Endodermal cell (in vitro differentiated cells): ENCODE data around the gene TXNDC2. TPM values are rescaled to one million over a fixed set of nuclear protein-coding genes. Genes with fewer than 3 reads are reported as not detected.
A peak's percentile ranks its signal among the peaks of the same experiment; 100 is the strongest.

Source experiments
- DNase-seq: peaks from one replicate; pipeline ENCODE4 v3.0.0-alpha.2; 2017
- H3K27ac ChIP-seq: 2 replicates; pipeline ENCODE4 v1.5.1; 2013; ENCODE audit warnings: mild to moderate bottlenecking, low read depth, low read length, moderate library complexity
- H3K27me3 ChIP-seq: 2 replicates; pipeline ENCODE4 v1.6.1; 2013; ENCODE audit warnings: mild to moderate bottlenecking, low read length, moderate library complexity; ENCODE audit not compliant: insufficient read depth, control insufficient read depth, poor library complexity, severe bottlenecking
- H3K36me3 ChIP-seq: 2 replicates; pipeline ENCODE4 v1.7.0; 2013; ENCODE audit warnings: mild to moderate bottlenecking, low read length, moderate library complexity; ENCODE audit not compliant: control insufficient read depth, insufficient read depth
- H3K4me1 ChIP-seq: one replicate; pipeline ENCODE4 v1.7.0; 2013; ENCODE audit warnings: low read length; ENCODE audit not compliant: control insufficient read depth, insufficient read depth
- H3K4me3 ChIP-seq: 2 replicates; pipeline ENCODE4 v1.5.1; 2013; ENCODE audit warnings: mild to moderate bottlenecking, low read length, moderate library complexity
- H3K9ac ChIP-seq: 2 replicates; pipeline ENCODE4 v1.6.1; 2013; ENCODE audit warnings: mild to moderate bottlenecking, low read length, moderate library complexity; ENCODE audit not compliant: poor library complexity, severe bottlenecking; ENCODE audit errors: extremely low read depth
- H3K9me3 ChIP-seq: 2 replicates; pipeline ENCODE4 v1.6.1; 2013; ENCODE audit warnings: mild to moderate bottlenecking, low read length, moderate library complexity; ENCODE audit not compliant: control insufficient read depth
- H3K27ac Mint-ChIP-seq: 2 replicates; pipeline ENCODE4 v1.8.0; 2020; ENCODE audit warnings: mixed read lengths
- H3K27me3 Mint-ChIP-seq: 2 replicates; pipeline ENCODE4 v1.8.0; 2021; ENCODE audit warnings: mild to moderate bottlenecking, mixed read lengths; ENCODE audit not compliant: insufficient read depth
- H3K36me3 Mint-ChIP-seq: 2 replicates; pipeline ENCODE4 v1.8.0; 2020; ENCODE audit warnings: low read depth, mixed read lengths
- H3K4me1 Mint-ChIP-seq: 2 replicates; pipeline ENCODE4 v1.8.0; 2020; ENCODE audit warnings: mixed read lengths
- H3K4me3 Mint-ChIP-seq: 2 replicates; pipeline ENCODE4 v1.8.0; 2020; ENCODE audit warnings: mild to moderate bottlenecking, moderate library complexity, mixed read lengths
- H3K9me3 Mint-ChIP-seq: 2 replicates; pipeline ENCODE4 v1.8.0; 2020; ENCODE audit warnings: mild to moderate bottlenecking, mixed read lengths
- WGBS, 2 experiments: methylation state at CpG; one replicate each; pipeline versions ENCODE4 v1.1.5 to v1.1.7; 2013; ENCODE audit warnings: missing lambda C conversion rate in 2 of 2, mixed read lengths in 1 of 2; ENCODE audit not compliant: insufficient coverage in 1 of 2, insufficient read length in 1 of 2; 5-methylcytosine and 5-hydroxymethylcytosine counted together
- total RNA-seq, 2 donors: library from RNA; stranded (reverse); fragmentation: NEBNext Ultra II Directional in 1 of 2; extraction: Animal tissue kit (Norgen Biotek cat#: 25700) in 1 of 2; gene quantifications; 2 replicates in 1 of 2; 3 replicates in 1 of 2; pipeline ENCODE4 v1.2.1, GENCODE V29; 2021
- TF ChIP-seq, protein P1 (sequence below): fragments of 200-600 bp; sonication (generic); conservative IDR thresholded peaks from 2 replicates; pipeline ENCODE4 v1.5.0; 2021; ENCODE audit warnings: antibody characterized with exemption, mild to moderate bottlenecking

Gene TXNDC2
- total RNA-seq, 2 donors from 2014 or later = not detected

DNA sequence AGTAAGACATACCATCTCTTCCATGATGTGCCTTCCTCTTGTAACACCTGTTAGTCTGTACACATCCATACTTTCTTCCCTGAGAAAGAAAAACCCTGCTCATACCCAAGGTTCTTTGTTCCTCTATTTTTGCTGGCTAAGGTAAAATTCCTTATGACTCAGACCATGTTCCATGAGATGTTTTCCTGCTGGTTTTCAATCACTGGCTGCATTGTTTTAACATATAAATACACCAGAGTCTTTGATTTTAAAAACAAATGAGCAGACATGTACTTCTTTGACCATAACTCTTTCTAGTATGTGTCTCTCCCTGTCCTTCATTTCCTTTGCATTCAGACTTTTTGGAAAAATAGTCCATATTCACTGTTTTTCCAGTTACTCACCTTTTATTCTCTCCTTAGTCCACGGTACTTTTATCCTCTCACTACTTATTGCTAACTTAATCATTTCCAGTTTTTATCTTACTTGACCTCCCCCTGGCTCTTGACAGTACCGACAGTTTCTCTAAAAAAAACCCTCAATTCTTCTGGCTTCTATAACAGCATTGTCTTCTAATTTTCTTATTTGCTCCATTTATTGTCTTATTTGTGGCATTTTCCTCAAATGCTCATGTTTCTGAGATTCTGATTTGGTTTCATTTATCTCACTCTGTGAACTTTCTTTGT lies 32.4 kb downstream of the TXNDC2 start:
- Histone ChIP-seq H3K27ac (no peak overlapping the region), H3K9me3 (no peaks in the 10 kb centered on the region), H3K4me1 (peaks cover 9% of the 10 kb centered on the region), H3K4me3 (peak overlapping the region; percentile 47), H3K27me3 (no peaks in the 10 kb centered on the region), H3K36me3 (no peaks in the 10 kb centered on the region), H3K9ac (no peak overlapping the region)
- Mint-ChIP-seq H3K9me3 (no peaks in the 10 kb centered on the region), H3K27me3 (no peaks in the 10 kb centered on the region), H3K36me3 (no peaks in the 10 kb centered on the region), H3K4me3 (no peak overlapping the region), H3K4me1 (peaks cover 14% of the 10 kb centered on the region), H3K27ac (no peak overlapping the region)
- no peak for DNase-seq
- 68 to 79% methylated on average over 2 of the region's 2 CpGs for WGBS, 2 experiments
- TF ChIP-seq, protein P1, sequence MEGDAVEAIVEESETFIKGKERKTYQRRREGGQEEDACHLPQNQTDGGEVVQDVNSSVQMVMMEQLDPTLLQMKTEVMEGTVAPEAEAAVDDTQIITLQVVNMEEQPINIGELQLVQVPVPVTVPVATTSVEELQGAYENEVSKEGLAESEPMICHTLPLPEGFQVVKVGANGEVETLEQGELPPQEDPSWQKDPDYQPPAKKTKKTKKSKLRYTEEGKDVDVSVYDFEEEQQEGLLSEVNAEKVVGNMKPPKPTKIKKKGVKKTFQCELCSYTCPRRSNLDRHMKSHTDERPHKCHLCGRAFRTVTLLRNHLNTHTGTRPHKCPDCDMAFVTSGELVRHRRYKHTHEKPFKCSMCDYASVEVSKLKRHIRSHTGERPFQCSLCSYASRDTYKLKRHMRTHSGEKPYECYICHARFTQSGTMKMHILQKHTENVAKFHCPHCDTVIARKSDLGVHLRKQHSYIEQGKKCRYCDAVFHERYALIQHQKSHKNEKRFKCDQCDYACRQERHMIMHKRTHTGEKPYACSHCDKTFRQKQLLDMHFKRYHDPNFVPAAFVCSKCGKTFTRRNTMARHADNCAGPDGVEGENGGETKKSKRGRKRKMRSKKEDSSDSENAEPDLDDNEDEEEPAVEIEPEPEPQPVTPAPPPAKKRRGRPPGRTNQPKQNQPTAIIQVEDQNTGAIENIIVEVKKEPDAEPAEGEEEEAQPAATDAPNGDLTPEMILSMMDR = no peak

DNA sequence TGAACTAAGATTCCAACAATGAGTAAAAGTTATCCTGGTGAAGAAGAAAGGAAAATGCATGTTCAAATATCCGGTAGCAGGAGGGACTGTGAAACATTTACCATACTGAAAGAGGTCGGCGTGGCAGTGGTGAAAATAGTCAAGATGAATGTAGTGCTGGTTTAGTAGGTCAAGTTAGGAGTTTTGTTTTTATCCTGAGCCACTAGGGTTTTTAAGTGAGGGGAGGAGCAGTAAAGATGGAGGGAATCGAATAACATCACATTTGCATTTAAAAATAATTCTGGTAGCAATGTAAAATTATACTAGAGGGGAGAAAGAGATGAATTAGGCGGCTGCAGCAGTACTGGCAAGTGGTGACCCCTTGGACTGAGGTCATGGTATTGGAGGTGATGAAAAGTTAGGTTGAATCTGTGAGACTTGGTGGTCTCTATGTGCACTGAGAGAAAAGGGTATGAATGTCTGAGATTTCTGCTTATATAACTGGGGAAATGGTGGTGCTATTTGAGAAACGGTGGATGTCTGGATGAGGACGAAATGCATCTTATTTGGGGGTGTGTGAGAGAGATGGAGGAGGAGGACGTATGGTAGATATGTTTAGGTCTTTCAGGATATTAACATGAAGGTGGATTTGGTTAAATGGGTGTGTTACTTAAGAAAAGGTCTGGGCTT lies 33.9 kb downstream of the TXNDC2 start:
- Mint-ChIP-seq H3K36me3 (no peaks in the 10 kb centered on the region), H3K4me1 (peaks cover 21% of the 10 kb centered on the region), H3K4me3 (no peak overlapping the region), H3K9me3 (no peaks in the 10 kb centered on the region), H3K27me3 (no peaks in the 10 kb centered on the region), H3K27ac (no peak overlapping the region)
- H3K27ac ChIP-seq = no peak overlapping the region
- H3K4me3 ChIP-seq = no peak overlapping the region
- no peaks in the 10 kb centered on the region for H3K36me3 ChIP-seq
- H3K4me1 ChIP-seq = peaks cover 9% of the 10 kb centered on the region
- no peak for DNase-seq
- no peaks in the 10 kb centered on the region for H3K27me3 ChIP-seq
- TF ChIP-seq, protein P1 = no peak
- H3K9me3 ChIP-seq = no peaks in the 10 kb centered on the region
- H3K9ac ChIP-seq = no peak overlapping the region
- 93 to 94% methylated on average over 7 to 8 of the region's 8 CpGs for WGBS, 2 experiments

DNA sequence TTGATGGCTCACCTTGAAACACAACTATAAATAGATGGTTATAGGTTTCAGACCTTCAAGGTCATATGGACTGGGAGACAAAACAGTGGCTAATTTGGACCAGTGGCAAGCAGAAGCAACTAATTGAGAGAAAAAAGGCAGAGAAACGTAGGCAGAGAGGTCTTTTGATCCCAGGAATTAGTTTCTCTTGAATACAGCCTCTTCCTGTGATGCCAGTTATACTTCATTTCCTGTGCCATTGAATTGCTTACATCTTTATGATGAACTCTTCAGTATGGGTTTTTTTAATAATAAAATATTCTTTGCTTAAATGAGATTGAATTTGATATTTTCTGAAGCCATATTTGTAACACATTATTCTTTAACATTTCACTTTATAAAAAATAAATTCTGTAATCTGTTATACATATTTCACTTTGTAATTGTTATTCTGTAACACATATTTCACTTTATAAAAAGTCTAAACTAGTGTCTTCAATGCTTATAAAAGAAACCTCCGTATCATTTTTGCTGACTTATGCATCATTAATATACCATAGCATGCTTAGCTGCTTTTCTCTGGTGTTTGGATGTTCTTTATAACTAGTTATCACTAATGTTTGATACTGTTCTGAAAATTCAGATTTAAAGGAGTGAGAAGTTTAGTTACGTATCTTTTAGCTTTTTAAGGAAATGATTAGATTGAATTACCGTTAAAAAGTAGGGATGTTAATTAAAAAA lies 37.0 kb downstream of the TXNDC2 start:
- Histone ChIP-seq H3K36me3 (no peaks in the 10 kb centered on the region), H3K27ac (no peak overlapping the region), H3K9me3 (no peaks in the 10 kb centered on the region), H3K27me3 (no peaks in the 10 kb centered on the region), H3K9ac (no peak overlapping the region), H3K4me3 (no peak overlapping the region), H3K4me1 (peaks cover 13% of the 10 kb centered on the region)
- Mint-ChIP-seq H3K9me3 (no peaks in the 10 kb centered on the region), H3K4me1 (peaks cover 30% of the 10 kb centered on the region), H3K4me3 (no peak overlapping the region), H3K27me3 (no peaks in the 10 kb centered on the region), H3K27ac (no peak overlapping the region), H3K36me3 (no peaks in the 10 kb centered on the region)
- DNase-seq = no peak
- TF ChIP-seq, protein P1 = no peak
- WGBS, 2 experiments = 96 to 97% methylated on average over 3 to 4 of the region's 4 CpGs
